Upper lobe of left lung (tissue), 4 donors: ENCODE data around the gene SYNE4.

Experiments used
- EP300 ChIP-seq, 4 donors: sonication (generic); formaldehyde crosslinking; IDR thresholded peaks; one replicate each; pipeline ENCODE4 v1.5.1; 2017; ENCODE audit warnings: antibody characterized with exemption in 4 of 4, control low read depth in 2 of 4
- POLR2A ChIP-seq, 4 donors: fragments of 450-650 bp; IDR thresholded peaks; one replicate each; pipeline ENCODE4 v1.5.1; 2016 to 2017; ENCODE audit warnings: antibody characterized with exemption in 4 of 4, mild to moderate bottlenecking in 2 of 4
- TF ChIP-seq, protein P1 (sequence below), 6 experiments: fragments of 450-650 bp in 4 of 6; fragments of 200-600 bp in 2 of 6; sonication (generic) in 2 of 6; IDR thresholded peaks; one replicate each; pipeline ENCODE4 v1.5.1; 2016 to 2019; ENCODE audit warnings: antibody characterized with exemption in 6 of 6

DNA sequence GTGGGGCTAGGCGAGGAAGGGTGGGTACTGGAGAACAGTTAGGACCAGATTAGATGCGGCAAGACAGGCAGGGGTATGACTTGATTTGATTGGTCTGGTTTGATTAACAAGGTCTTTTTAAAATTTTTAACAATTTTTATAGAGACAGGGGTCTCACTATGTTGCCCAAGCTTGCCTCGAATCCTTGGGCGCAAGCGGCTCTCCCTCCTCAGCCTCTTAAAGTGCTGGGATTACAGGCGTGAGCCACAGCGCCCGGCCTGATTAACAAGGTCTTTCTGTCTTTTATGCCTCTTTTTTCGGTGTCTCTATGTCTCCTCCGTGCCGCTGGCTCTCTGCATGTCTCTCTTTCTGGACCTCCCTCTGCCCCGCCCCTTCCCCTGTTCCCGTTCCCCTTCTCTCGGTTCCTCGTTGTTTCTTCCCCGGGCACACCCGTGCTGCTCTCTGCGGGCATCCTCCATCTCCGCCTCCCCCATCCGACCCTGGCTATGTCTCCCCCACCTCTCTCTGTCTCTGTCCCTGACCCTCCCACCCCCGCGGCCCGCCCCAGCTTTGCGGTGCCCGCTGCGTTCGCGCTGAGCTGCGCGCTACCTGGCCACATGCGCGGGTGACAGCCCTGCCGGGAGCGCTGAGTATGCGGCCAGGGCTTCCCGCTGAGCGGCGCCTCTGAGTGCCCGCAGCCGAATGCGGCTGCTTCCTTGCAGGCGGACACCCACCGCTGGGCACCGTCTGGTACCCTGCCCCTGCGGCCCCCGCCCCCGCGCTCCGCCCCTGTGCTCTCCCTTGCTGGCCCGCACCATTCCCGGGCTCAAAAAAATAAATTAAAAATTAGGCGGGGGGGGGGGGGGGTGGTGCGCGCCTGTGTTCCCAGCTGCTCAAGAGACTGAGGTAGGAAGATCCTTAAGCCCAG lies 21.7 kb downstream of the SYNE4 start:
- TF ChIP-seq, protein P1, sequence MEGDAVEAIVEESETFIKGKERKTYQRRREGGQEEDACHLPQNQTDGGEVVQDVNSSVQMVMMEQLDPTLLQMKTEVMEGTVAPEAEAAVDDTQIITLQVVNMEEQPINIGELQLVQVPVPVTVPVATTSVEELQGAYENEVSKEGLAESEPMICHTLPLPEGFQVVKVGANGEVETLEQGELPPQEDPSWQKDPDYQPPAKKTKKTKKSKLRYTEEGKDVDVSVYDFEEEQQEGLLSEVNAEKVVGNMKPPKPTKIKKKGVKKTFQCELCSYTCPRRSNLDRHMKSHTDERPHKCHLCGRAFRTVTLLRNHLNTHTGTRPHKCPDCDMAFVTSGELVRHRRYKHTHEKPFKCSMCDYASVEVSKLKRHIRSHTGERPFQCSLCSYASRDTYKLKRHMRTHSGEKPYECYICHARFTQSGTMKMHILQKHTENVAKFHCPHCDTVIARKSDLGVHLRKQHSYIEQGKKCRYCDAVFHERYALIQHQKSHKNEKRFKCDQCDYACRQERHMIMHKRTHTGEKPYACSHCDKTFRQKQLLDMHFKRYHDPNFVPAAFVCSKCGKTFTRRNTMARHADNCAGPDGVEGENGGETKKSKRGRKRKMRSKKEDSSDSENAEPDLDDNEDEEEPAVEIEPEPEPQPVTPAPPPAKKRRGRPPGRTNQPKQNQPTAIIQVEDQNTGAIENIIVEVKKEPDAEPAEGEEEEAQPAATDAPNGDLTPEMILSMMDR (IDR thresholded peaks at IDR 0.05) = no peak
- TF ChIP-seq POLR2A (IDR thresholded peaks at IDR 0.05) (no peak), EP300 (IDR thresholded peaks at IDR 0.05) (no peak)
